ENCODE results near the gene TRIM7. TPM values are rescaled to one million over a fixed set of nuclear protein-coding genes. Genes with fewer than 3 reads are reported as not detected.
"Not testable (repeated sequence)": the region's sequence is repeated elsewhere in the genome, so short reads cannot be mapped to it uniquely, and the experiment has no call there.

The TRIM7 gene
- total RNA-seq, 1 donor from 2014 or later: 3.0 TPM

GRCh38 chr5:181193656-181194055 is 11.3 kb downstream of the TRIM7 start:
- no peak for DNase-seq (ENCODE audit: low spot score)

- DNase-seq (ENCODE audit: low spot score): no peak
Observed at GRCh38 chr5:181192337-181193046, 12.5 kb downstream of the TRIM7 start.

- DNase-seq (ENCODE audit: low spot score): peak; percentile 97
Observed at GRCh38 chr5:181191526-181192336, 13.3 kb downstream of the TRIM7 start.

GRCh38 chr5:181190711-181191525 is 14.1 kb downstream of the TRIM7 start:
- DNase-seq (ENCODE audit: low spot score): peak; percentile 56

GRCh38 chr5:181189962-181190710 is 14.9 kb downstream of the TRIM7 start:
- DNase-seq (ENCODE audit: low spot score): no peak

GRCh38 chr5:181189363-181189961 is 15.5 kb downstream of the TRIM7 start:
- no peak for DNase-seq (ENCODE audit: low spot score)

- DNase-seq (ENCODE audit: low spot score): peak; percentile 90
Observed at GRCh38 chr5:181188700-181189362, 16.2 kb downstream of the TRIM7 start.

GRCh38 chr5:181187500-181188213 is 17.3 kb downstream of the TRIM7 start:
- DNase-seq (ENCODE audit: low spot score): peak; percentile 84

- DNase-seq (ENCODE audit: low spot score): no peak
Observed at GRCh38 chr5:181186986-181187499, 18.0 kb downstream of the TRIM7 start.

- DNase-seq (ENCODE audit: low spot score): no peak
Observed at GRCh38 chr5:181186022-181186421, 19.0 kb downstream of the TRIM7 start.

- DNase-seq (ENCODE audit: low spot score): no peak
Observed at GRCh38 chr5:181185560-181185959, 19.4 kb downstream of the TRIM7 start.

- DNase-seq (ENCODE audit: low spot score): no peak
Observed at GRCh38 chr5:181184845-181185216, 20.2 kb downstream of the TRIM7 start.

GRCh38 chr5:181182651-181183050 is 22.3 kb downstream of the TRIM7 start:
- DNase-seq (ENCODE audit: low spot score): no peak

- peak; percentile 66 for DNase-seq (ENCODE audit: low spot score)
Observed at GRCh38 chr5:181181650-181182565, 23.1 kb downstream of the TRIM7 start.

- DNase-seq (ENCODE audit: low spot score): not testable (repeated sequence)
Observed at GRCh38 chr5:181177559-181177958, 27.4 kb downstream of the TRIM7 start.

GRCh38 chr5:181176254-181176952 is 28.6 kb downstream of the TRIM7 start:
- DNase-seq (ENCODE audit: low spot score): no peak

- DNase-seq (ENCODE audit: low spot score): no peak
Observed at GRCh38 chr5:181173420-181174342, 31.3 kb downstream of the TRIM7 start.

Data from ureter (tissue), 1 donor.